HepG2 (cell line): ENCODE results near the gene ABCC10. TPM values are rescaled to one million over a fixed set of nuclear protein-coding genes. Genes with fewer than 3 reads are reported as not detected.

Experiments
- CBFB ChIP-seq: sonication (generic); formaldehyde crosslinking; IDR thresholded peaks from 2 replicates; pipeline ENCODE4 v1.4.0; 2020; ENCODE audit warnings: missing genetic modification reagents
- HCFC1 ChIP-seq: fragments of 150-350 bp; IDR thresholded peaks from 2 replicates; pipeline ENCODE4 v1.6.1; 2014; ENCODE audit warnings: low read depth, low read length
- PTBP1 ChIP-seq: fragments of 200-400 bp; formaldehyde crosslinking; IDR thresholded peaks from 2 replicates; pipeline ENCODE4 v1.6.1; 2018; ENCODE audit warnings: low read length, low read depth; ENCODE audit not compliant: poor library complexity, severe bottlenecking
- SP1 ChIP-seq, 2 experiments: fragments of 450-650 bp in 1 of 2; sonication (generic) in 1 of 2; formaldehyde crosslinking in 1 of 2; IDR thresholded peaks; 2 replicates each; pipeline versions ENCODE4 v1.4.0 to v1.6.1; 2016 to 2020; ENCODE audit warnings: missing genetic modification reagents in 1 of 2
- SRSF9 ChIP-seq: fragments of 200-400 bp; formaldehyde crosslinking; IDR thresholded peaks from 2 replicates; pipeline ENCODE4 v1.6.1; 2018; ENCODE audit warnings: borderline replicate concordance, mild to moderate bottlenecking, low read depth, low read length; ENCODE audit not compliant: insufficient read depth, poor library complexity, severe bottlenecking
- TBL1XR1 ChIP-seq: fragments of 150-350 bp; IDR thresholded peaks from 2 replicates; pipeline ENCODE4 v1.6.1; 2014; ENCODE audit warnings: borderline replicate concordance, low read length; ENCODE audit not compliant: partially characterized antibody
- ZBTB1 ChIP-seq: sonication (generic); formaldehyde crosslinking; IDR thresholded peaks from 2 replicates; pipeline ENCODE4 v1.4.0; 2020; ENCODE audit warnings: missing genetic modification reagents, borderline replicate concordance
- ZFP1 ChIP-seq: IDR thresholded peaks from 2 replicates; pipeline ENCODE4 v1.6.1; 2016
- ZNF12 ChIP-seq: sonication (generic); formaldehyde crosslinking; IDR thresholded peaks from 2 replicates; pipeline ENCODE4 v1.5.0; 2020; ENCODE audit warnings: missing genetic modification reagents
- ZNF30 ChIP-seq: sonication (generic); formaldehyde crosslinking; IDR thresholded peaks from 2 replicates; pipeline ENCODE4 v1.5.0; 2020; ENCODE audit warnings: mild to moderate bottlenecking, missing genetic modification reagents
- ZNF530 ChIP-seq: sonication (generic); formaldehyde crosslinking; IDR thresholded peaks from 2 replicates; pipeline ENCODE4 v1.5.0; 2020; ENCODE audit warnings: low read depth, mild to moderate bottlenecking, missing genetic modification reagents
- ZNF839 ChIP-seq: sonication (generic); formaldehyde crosslinking; IDR thresholded peaks from 2 replicates; pipeline ENCODE4 v1.4.0; 2020; ENCODE audit warnings: missing genetic modification reagents, mild to moderate bottlenecking, borderline replicate concordance
- ZSCAN30 ChIP-seq: sonication (generic); formaldehyde crosslinking; IDR thresholded peaks from 2 replicates; pipeline ENCODE4 v1.5.0; 2020; ENCODE audit warnings: mild to moderate bottlenecking, missing genetic modification reagents
- polyA plus RNA-seq, 8 experiments: library from polyadenylated mRNA; depleted of rRNA in 3 of 8; stranded (reverse) in 7 of 8; unstranded in 1 of 8; fragments of >200 nt; fragmentation: Illumina TruSeq in 4 of 8; extraction: Trizol in 4 of 8; gene quantifications; 2 replicates each; pipeline versions ENCODE4 v1.2.1 to v1.2.3, GENCODE V29; 2011 to 2016; ENCODE audit warnings: low read depth in 4 of 8, missing spikeins in 1 of 8, mixed read lengths in 1 of 8; ENCODE audit not compliant: insufficient read depth in 1 of 8
- total RNA-seq, 5 experiments: library from RNA; depleted of rRNA; stranded (reverse); fragments of >200 nt; fragmentation: Illumina TruSeq; extraction: Trizol; gene quantifications; 2 replicates each; pipeline ENCODE4 v1.2.3, GENCODE V29; 2016; ENCODE audit warnings: low read depth in 1 of 5
- TF ChIP-seq, protein P1 (sequence below), 2 experiments: sonication (generic) in 1 of 2; formaldehyde crosslinking in 1 of 2; IDR thresholded peaks; 2 replicates each; pipeline versions ENCODE4 v1.6.1 to v1.9.0; 2014 to 2022; ENCODE audit warnings: antibody characterized with exemption in 1 of 2, borderline replicate concordance in 1 of 2, inconsistent platforms in 1 of 2, low read depth in 1 of 2, missing genetic modification reagents in 1 of 2
- TF ChIP-seq, protein P2 (sequence below): sonication (generic); formaldehyde crosslinking; IDR thresholded peaks from 2 replicates; pipeline ENCODE4 v1.8.0; 2022; ENCODE audit warnings: missing genetic modification reagents, mild to moderate bottlenecking, moderate library complexity, borderline replicate concordance
- TF ChIP-seq, protein P3 (sequence below): sonication (generic); formaldehyde crosslinking; IDR thresholded peaks from 2 replicates; pipeline ENCODE4 v1.4.0; 2020; ENCODE audit warnings: mild to moderate bottlenecking, missing genetic modification reagents
- TF ChIP-seq, protein P4 (sequence below): sonication (generic); formaldehyde crosslinking; IDR thresholded peaks from 2 replicates; pipeline ENCODE4 v1.4.0; 2020; ENCODE audit warnings: missing genetic modification reagents; ENCODE audit errors: not compliant biosample characterization
- TF ChIP-seq, protein P5 (sequence below): sonication (generic); formaldehyde crosslinking; IDR thresholded peaks from 2 replicates; pipeline ENCODE4 v1.5.0; 2020; ENCODE audit warnings: mild to moderate bottlenecking, low read depth, missing genetic modification reagents, borderline replicate concordance

Gene ABCC10
- total and polyA plus RNA-seq, 2 of the 13 experiments (the other 11 are each of a cell fraction or from before 2014, with no cell fraction given) = 16.0 to 24.3 TPM

DNA sequence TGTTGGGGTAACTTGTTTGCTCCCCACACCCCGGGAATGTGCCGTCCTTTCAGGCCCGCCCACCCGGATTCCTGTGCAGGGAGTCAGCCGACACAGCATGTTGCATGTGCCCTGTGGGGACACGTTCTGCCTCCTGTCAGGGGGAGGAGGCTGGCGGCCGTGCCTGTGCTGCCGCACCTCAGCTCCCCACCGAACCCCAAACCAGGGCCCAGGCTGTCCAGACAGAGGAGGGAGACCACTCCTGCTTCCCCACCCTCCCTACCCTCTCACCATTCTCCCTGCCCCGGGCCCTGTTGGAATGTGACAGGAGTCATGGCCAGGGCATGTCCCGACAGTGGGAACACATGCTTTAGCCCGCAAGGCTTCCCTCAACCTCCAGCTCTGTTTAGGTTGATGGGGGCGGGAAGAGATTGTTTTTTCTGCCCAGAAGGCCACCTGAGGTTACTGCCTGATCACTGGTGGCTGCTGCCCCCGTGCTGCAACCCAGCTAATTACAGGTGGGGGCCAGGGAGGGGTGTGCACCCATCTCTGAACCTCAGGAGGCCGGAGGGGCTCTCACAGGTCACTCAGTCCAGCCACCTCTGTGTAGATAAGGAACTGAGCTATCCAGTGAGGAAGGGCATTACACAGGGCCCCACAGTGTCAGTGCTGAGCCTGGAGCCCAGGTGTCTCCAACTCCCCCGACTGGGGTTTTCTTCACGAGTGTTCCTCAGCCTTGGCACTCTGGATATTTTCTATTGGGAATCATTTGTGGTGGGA, 69.2 kb downstream of the ABCC10 start (continued):
- TF ChIP-seq, protein P1, sequence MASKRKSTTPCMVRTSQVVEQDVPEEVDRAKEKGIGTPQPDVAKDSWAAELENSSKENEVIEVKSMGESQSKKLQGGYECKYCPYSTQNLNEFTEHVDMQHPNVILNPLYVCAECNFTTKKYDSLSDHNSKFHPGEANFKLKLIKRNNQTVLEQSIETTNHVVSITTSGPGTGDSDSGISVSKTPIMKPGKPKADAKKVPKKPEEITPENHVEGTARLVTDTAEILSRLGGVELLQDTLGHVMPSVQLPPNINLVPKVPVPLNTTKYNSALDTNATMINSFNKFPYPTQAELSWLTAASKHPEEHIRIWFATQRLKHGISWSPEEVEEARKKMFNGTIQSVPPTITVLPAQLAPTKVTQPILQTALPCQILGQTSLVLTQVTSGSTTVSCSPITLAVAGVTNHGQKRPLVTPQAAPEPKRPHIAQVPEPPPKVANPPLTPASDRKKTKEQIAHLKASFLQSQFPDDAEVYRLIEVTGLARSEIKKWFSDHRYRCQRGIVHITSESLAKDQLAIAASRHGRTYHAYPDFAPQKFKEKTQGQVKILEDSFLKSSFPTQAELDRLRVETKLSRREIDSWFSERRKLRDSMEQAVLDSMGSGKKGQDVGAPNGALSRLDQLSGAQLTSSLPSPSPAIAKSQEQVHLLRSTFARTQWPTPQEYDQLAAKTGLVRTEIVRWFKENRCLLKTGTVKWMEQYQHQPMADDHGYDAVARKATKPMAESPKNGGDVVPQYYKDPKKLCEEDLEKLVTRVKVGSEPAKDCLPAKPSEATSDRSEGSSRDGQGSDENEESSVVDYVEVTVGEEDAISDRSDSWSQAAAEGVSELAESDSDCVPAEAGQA (IDR thresholded peaks at IDR 0.05; ENCODE audit: low read depth) = no peak
- TF ChIP-seq, protein P1 (CRISPR knock-in tag; IDR thresholded peaks at IDR 0.05; ENCODE audit: borderline replicate concordance) = no peak
- TF ChIP-seq, protein P2, sequence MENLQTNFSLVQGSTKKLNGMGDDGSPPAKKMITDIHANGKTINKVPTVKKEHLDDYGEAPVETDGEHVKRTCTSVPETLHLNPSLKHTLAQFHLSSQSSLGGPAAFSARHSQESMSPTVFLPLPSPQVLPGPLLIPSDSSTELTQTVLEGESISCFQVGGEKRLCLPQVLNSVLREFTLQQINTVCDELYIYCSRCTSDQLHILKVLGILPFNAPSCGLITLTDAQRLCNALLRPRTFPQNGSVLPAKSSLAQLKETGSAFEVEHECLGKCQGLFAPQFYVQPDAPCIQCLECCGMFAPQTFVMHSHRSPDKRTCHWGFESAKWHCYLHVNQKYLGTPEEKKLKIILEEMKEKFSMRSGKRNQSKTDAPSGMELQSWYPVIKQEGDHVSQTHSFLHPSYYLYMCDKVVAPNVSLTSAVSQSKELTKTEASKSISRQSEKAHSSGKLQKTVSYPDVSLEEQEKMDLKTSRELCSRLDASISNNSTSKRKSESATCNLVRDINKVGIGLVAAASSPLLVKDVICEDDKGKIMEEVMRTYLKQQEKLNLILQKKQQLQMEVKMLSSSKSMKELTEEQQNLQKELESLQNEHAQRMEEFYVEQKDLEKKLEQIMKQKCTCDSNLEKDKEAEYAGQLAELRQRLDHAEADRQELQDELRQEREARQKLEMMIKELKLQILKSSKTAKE (CRISPR knock-in tag) = 0 out of 2 replicates have a peak, but pooled peaks have one; percentile 15
- TF ChIP-seq PTBP1 (no peak), ZSCAN30 (CRISPR knock-in tag) (no peak), ZNF12 (no peak), CBFB (CRISPR knock-in tag) (peak; percentile 72; the same call in 1 of the 2 replicates), ZNF530 (CRISPR knock-in tag) (no peak), ZNF30 (CRISPR knock-in tag) (no peak), ZBTB1 (no peak), SP1 (IDR thresholded peaks at IDR 0.05) (no peak), SP1 (CRISPR knock-in tag; IDR thresholded peaks at IDR 0.05) (0 out of 2 replicates have a peak, but pooled peaks have one; percentile 17), TBL1XR1 (no peak), ZNF839 (CRISPR knock-in tag) (peak; percentile 88; the same call in 1 of the 2 replicates), ZFP1 (no peak), SRSF9 (no peak), HCFC1 (no peak)
- TF ChIP-seq, protein P3, sequence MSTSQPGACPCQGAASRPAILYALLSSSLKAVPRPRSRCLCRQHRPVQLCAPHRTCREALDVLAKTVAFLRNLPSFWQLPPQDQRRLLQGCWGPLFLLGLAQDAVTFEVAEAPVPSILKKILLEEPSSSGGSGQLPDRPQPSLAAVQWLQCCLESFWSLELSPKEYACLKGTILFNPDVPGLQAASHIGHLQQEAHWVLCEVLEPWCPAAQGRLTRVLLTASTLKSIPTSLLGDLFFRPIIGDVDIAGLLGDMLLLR (CRISPR knock-in tag) = no peak
- TF ChIP-seq, protein P4, sequence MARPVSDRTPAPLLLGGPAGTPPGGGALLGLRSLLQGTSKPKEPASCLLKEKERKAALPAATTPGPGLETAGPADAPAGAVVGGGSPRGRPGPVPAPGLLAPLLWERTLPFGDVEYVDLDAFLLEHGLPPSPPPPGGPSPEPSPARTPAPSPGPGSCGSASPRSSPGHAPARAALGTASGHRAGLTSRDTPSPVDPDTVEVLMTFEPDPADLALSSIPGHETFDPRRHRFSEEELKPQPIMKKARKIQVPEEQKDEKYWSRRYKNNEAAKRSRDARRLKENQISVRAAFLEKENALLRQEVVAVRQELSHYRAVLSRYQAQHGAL (CRISPR knock-in tag) = no peak
- TF ChIP-seq, protein P5, sequence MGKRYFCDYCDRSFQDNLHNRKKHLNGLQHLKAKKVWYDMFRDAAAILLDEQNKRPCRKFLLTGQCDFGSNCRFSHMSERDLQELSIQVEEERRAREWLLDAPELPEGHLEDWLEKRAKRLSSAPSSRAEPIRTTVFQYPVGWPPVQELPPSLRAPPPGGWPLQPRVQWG (CRISPR knock-in tag) = no peak
